ENCODE data around the gene MRPL42.
A peak's percentile ranks its signal among the peaks of the same experiment; 100 is the strongest.
"Not testable (repeated sequence)": the region's sequence is repeated elsewhere in the genome, so short reads cannot be mapped to it uniquely, and the experiment has no call there.

The MRPL42 gene

DNA sequence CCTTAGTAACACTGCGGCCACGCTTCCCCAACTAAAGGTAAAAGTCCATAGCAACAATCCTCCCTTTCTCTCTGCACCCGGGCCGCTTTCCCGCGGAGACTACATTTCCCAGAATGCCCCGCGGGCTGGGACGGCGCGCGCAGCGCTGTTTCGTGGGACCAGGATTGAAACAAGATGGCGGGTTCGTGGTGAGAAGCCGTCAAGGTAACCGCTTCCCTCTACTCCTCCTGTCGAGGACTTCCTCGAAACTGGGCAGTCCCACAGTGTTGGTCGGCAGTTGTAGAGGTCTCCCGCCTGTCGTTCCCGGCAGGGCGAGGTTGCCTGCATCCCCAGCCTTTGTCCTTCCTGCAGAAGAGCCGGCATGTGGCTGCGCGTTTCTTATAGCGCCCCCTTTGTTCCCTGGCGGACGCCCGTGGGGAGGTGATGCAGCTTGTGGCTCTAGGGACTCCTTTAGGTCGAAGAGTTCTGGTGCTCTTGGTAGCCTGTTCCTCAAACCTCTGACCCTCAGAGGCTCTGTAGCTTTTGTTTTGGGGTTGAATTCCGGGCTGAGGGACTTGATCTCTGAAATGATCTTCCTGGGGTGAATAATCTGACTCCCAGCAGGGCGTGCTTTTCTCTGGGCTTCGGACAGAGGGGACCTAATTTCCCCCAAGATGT lies at the start of gene MRPL42:
Gene MRPL42, plus strand, starts transcription at position 164 of the 657 bp plus-strand sequence. CDS start 1,772 bp downstream, outside the sequence.
- DNase-seq (ENCODE audit: low spot score) = peak; percentile 82

DNA sequence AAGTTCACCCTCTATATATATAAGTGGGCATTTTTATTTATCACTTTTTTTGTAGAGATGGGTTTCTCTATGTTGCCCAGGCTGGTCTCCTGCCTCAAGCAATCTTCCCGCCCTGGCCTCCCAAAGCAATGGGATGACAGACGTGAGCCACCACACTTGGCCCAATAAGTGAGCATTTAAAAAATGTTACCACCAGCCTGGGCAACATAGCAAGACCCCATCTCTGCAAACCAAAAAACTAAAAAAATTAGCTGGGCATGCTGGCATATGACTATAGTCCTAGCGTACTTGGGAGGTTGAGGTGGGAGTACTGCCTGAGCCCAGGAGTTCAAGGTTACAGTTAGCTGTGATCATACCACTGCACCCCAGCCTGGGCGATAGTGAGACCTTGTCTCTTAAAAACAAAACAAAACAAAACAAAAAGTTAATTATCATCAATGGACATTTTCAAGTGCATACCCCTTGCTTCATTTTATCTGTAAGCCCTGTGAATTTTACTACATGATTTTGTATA lies 49.3 kb upstream of the MRPL42 start:
- no peak for DNase-seq (ENCODE audit: low spot score)

DNA sequence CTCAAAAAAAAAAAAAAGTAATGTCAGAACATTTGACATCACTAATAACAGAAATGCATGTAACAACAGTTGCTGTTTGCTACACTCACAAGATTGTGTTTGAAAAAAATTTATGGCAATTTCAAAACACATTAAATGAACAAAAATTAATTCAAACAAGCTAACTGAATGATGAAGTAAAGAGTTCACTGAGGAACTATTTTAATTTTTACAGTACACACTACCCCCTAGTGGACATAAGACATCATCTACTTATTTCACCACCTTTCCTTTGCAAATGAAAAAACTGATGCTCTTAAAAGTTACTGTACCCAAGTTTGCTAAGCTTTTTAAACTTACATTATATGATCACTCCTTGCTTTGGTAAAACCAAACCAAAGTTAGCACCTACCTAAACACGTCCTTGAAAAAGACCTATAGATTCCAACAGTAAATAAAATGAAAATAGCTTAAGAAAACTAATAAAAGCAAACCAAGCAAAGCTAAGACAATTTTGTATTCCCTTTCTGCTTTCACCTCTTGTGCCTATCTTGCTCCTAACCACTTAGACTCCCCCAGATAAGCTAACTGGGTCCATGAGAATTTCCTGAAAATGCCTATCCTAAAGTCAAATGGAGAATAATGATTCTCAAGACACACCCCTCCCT lies 47.8 kb upstream of the MRPL42 start:
- peak; percentile 60 for DNase-seq (ENCODE audit: low spot score)

DNA sequence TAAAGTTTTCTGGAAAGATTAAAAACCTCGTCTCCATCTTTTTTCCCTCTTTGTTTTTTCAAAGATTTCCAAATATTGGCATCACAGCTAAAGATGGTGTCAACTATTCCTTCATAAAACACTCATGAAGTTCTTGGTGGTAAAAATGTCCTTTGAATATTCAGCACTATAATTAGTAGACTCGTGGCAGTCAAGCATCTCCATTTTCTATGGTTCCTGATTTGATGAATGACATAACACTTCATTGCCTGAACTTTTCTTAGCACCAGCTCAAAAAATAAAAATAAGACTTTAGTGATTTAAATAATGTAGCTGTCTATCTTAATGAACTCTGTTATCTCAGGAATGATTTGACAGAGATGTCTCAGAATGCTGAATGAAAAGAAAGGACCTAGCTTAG lies 45.3 kb upstream of the MRPL42 start:
- DNase-seq (ENCODE audit: low spot score) = no peak

DNA sequence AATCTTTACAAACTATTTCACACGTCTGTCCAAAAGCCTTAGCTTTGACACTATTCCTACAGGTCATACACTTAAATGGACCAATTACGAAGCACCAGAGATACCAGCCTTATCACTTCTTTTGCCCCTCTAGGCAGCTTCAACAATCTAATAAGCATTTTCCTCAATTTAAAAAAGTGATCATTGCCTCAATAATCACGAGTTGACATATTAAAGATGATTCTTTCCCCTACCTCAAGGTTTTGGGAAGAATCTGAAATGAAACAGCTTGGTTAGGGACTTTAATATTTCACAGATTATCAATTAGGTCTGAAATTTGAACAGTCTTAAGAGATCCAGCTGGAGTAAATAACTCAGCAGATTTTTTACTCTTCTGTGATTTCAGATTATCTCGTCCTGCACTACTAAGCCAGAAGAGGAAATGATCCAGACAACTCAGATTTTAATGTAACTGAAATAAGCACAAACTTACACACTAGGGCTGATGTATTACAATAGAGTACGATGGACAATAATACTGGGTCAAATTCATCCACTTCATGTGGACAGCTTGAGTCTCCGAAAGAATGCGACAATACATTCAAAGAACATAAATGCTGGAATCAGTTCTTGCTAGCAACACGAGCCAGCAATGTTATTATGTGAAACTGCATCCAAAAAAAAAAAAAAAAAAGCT lies 41.4 kb upstream of the MRPL42 start:
- no peak for DNase-seq (ENCODE audit: low spot score)

DNA sequence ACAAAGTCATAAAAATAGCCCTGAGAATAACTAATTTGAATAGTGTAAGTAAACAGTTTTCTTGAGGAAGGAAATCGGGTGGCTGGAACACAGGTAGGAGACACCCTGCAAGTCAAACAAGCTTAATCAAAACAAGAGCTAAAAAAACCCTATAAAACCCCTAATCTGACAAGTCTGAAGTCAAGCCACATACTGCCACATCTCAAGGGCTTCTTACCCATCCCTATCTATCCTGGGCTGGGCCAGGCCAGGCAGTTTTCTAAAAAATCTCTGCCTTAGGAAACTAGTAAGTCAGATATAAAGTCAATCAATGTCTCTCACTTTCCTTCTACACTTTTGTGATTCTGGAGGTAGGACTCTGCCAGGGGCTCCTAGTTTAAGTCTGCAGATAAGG lies 40.9 kb upstream of the MRPL42 start:
- no peak for DNase-seq (ENCODE audit: low spot score)

DNA sequence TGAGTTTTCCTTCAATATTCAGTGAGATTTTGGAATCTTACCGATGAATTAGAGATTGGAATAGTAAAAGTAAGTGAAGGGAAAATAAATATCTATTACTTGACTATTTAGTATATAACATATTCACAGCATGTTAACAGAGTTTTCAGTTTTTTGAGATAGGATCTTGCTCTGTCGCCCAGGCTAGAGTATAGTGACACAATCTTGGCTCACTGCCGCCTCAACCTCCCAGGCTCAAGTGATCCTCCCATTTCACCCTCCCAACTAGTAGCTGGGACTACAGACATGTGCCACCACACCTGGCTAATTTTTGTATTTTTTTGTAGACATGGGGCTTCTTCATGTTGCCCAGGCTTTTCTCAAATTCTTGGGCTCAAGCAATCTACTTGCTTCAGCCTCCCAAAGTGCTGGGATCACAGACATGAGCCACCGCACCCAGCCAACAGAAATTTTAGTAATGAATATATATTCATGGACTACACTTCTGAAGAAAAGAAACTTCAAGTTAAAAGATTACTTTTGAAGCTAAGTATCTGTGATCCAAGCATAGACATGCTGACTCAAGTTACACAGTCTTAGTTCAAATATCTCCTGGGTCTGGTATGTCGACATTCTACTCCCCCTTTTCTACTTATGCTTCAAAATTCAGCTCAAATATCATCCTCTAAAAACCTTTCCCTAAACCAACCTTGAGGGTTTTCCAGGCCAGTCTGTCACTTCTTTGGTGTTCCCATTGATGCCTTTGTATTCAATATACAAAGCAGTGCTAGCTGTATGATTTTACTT lies 39.3 kb upstream of the MRPL42 start:
- DNase-seq (ENCODE audit: low spot score) = no peak

DNA sequence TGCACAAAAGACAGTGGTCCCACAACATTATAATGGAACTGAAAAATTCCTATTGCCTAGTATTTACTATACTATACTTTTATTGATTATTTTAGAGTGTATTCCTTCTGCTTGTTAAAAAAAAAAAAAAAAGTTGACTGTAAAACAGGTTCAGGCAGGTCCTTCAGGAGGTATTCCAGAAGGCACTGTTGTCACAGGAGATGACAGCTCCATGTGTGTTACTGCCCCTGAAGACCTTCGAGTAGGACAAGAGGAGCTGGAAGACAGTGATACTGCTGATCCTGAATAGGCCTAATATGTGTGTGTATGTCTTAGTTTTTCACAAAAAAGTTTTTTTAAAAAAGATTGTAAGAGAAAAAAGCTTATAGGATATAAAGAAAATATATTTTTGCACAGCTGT lies 37.9 kb upstream of the MRPL42 start:
- no peak for DNase-seq (ENCODE audit: low spot score)

DNA sequence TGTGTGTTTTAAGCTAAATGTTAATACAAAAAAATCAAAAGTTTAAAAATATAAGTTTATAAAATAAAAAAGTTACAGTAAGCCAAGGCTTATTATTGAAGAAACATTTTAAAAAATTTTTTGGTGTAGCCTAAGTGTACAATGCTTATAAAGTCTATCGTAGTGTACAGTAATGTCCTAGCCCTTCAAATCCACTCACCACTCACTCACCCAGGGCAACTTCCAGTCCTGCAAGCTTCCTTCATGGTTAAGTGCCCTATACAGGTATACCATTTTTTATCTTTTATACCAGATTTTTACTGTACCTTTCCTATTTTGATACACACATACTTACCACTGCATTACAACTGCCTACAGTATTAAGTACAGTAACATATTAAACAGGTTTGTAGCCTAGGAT lies 37.5 kb upstream of the MRPL42 start:
- no peak for DNase-seq (ENCODE audit: low spot score)

DNA sequence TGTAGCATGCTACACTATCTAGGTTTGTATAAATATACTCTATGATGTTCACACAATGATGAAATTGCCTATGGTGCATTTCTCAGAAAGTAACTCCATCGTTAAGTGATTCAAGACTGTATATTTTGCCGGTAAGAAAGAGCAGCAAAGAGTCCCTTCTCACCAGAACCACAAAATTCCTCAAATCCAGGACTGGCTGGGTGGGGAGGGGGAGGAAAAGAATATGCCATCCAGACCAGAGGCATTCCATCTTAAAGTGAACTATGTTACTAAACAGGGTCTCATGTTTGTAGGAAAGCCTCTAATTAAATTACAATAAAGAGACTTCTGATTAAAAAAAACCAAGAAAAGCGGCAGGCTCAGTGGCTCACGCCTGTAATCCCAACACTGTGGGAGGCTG lies 37.0 kb upstream of the MRPL42 start:
- DNase-seq (ENCODE audit: low spot score) = no peak

DNA sequence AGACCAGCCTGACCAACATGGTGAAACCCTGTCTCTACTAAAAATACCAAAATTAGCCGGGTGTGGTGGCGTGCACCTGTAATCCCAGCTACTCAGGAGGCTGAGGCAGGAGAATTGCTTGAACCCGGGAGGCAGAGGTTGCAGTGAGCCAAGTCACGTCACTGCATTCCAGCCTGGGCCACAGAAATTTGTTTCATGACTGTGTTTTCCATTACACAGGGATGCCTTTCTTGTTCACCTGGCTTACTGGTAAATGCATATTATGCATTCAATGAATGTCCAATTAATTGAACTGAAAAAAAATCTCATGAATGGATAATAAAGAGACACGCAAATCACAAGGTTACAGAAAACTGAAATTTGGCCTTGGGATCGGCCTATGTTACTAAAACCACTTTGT lies 35.3 kb upstream of the MRPL42 start:
- DNase-seq (ENCODE audit: low spot score) = not testable (repeated sequence)

DNA sequence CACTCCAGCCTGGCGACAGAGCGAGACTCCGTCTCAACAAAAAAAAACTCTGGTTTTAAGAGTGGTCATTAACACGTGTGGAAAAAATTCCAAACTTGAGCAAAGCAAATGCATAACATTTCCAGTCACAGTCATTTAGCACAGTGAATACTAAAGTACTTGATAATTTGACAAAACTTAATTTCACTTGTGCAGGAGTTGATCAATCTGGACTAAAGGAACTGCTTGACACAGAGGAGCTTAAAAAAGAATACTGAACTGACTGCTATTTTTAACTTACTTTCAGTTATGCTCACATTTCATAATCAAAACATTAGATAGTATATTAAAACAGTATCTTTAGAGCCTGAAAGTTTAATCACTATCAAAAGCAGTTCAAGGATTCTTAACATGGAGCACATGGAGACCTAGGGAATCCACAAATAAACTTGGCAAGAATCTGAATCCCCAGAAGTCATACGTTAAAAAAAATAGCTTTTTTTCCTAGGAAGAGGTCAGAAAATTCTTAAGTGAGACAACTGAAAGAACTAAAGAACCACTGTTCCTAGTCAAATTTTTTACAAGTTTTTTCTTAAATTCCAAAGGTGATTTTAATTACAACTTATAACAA lies 33.0 kb upstream of the MRPL42 start:
- no peak for DNase-seq (ENCODE audit: low spot score)

DNA sequence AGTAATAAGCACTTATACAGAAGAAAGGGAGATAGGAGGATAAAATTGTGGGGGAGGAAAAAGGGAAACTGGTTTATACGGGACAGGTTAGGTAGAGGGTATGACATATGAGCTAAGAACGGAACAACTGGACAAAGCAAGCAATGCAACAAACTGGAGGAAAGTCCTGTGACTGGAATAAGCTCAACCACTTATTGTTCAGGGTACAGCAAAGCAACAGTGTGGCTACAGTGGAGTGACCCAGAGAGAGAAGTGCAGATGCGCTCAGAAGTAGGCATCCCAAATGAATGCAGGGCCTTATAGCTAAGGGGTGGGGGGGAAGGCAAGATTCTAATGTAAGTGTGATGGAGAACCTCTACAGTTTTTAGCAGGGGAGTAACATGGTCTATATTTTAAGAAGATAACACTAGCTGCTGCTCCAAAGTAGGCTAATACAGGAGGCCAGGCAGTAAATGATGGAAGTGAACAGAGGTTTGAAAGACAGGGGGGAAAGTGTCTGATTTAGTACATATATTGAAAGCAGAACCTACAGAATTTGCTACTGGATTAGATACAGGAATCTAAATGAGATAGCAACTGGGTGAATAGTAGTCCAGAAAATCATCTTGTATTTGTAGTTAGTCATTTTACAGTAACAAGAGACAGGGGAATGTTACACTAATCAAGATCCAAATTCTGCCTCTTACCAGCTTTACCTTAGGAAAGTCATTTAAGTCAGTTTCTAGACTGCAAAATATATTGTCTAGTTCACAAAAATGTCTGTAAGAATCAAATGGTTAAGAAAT lies 28.9 kb upstream of the MRPL42 start:
- DNase-seq (ENCODE audit: low spot score) = no peak

DNA sequence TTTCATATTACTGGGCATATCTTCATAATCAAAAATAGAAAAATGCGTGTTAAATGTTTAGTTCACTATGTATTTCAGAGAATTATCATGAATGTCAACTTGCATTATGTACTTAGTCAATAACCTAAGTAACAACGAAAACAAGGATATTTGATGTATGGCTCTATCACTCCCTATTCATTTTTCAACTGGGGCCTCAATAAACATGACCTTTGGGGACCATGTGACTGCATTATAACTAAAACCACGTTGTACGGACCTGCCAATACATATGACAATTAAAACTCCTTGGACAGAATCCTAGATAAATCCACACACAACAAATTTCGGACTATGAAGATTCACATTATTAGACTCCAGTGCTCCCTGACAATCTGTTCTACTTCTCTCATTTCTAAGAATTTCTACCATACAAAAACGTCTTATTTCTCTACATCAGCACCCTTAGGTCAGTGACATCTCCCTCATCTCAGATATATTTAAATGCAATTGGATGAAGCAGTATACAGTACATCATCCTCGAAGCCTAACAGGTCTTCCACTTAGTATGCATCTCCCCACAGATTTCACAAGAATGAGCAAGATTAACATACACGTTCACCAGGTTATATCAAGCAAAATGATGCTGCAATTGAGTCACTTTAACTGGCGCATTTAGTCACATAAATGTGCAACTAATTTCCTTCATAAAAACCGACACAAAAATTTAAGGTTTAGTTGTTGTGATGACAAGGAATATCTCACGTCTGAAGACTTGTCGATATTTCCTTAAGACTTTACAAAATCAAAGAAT lies 27.1 kb upstream of the MRPL42 start:
- DNase-seq (ENCODE audit: low spot score) = no peak

DNA sequence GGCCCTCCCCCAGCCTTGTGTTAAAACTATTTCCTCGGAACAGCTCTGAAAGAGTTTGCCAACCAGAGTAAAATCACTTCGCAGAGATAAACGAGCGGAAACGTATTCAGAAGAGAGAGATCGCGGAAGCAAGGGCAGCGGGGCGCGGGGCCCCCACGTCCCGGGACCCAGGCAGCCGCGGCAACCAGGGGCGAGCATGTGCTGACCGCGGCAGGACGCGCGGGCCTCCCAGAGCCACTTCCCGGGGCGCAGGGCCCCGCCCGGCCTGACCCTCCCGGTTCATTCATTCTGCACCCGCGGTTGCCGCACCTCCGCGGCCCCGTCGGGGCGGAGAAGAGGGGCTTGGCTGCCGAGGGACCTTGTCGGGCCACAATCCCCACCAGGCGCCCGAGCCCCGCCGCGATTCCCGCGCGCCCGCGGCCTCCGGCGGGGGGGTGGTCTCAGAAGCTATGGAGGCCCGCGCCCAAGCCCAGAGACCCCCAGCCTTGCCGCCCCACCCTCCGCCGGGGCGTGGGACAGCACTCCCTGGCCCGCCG lies 26.2 kb upstream of the MRPL42 start:
- no peak for DNase-seq (ENCODE audit: low spot score)

DNA sequence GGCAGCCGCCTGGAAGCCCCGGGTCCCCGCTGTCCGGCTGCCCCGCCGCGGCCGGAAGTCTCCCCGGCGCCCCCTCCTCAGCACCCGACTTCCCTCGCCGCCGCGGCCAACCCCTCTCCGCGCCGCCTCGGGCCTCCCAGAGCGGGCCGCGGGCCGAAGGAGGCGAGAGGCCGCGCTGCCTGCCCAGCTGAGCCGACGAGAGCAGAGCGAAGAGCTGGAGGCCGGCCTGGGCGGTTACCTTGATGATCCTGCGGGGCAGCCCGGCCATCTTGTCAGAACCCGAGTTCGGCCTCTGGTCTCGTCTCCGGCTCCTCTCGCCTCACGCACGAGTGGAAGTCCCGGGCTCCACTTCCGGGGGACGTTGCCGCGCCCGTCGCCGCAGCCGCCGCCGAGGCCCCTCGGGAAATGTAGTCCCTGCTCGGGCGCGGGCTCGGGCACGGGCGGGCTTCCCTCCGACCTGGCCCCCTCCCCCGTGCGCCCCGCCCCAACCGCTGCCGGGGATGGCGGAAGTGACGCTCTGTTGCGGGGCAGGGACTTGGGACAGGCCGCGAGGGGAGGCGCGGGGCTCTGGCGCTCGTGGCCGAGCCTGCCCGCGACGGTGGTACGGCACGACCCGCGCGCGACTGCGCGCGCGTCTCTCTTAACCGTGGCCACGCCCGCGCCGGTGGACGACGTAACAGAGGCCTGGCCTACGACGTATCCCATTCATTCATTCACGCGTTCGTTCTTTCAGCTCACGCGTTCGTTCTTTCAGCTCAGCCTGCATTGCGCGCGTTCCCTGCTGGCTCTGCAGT lies 25.5 kb upstream of the MRPL42 start, which contains the start of gene UBE2N:
Gene UBE2N, minus strand, starts transcription at position 331 of the 794 bp plus-strand sequence. Its CDS starts 63 bp downstream, at position 268.
- peak; percentile 87 for DNase-seq (ENCODE audit: low spot score)

DNA sequence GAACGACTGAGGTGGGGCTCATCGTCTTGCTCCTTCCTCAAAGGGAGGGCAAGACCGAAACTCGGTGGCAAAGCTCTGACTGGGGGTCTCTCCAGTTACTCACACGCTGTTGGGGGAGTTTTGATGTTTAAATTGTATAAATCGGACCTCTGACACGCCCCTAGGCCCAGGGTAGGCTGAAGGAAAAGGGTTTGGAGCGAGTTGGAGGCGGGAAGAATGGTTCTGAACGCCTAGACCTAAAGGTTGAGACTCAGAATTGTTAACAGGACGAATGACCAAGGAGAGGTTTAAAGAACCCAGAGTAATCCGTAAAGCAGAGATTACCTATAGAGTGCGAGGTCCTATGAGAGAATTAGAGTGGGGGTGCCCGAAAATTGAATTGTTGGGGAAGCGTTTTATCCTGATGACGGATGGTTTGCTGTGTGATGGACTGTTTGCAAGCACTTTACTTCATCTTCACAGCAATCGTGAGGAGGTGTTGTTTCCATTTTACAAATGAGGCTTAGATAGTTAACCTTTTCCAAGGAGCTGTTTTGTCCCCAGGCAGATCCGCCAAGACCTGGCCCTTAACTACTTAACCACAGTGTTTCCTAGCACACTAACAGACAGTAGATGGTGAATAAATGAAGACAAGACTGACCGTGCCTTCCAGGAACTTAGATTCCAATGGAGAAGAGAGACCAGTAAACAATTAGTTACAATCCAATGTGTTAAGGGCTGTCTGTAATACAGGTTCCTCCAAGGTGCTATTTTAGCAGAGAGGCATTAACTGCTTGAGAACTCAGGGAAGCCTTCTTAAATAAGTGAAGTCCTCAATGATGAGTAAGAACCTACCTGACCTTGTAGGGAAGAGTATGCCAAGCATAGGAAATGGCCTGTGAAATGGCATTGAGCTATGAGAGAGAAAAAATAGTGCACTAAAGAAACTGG lies 24.6 kb upstream of the MRPL42 start:
- DNase-seq (ENCODE audit: low spot score) = no peak

DNA sequence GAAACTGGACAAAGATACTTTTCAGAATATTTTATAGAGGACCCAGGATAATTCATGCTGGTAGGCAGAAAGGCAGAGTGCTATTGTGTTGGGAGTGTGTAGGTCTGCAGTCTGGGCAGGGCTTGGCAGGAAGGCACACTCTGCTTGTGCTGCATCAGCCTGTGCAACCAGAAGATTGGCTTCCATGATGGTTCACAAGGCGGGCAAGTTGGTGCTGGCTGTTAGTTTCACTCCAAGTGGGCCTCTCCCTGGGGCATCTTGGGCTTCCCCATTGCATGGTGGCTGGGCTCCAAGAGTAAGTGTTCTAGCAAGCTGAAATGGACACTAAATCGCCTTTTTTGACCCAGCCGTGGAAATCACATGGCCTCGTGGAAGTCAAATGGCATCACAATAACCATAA lies 23.7 kb upstream of the MRPL42 start:
- no peak for DNase-seq (ENCODE audit: low spot score)
